Measurements from ENCODE around the gene ACTN4. TPM values are rescaled to one million over a fixed set of nuclear protein-coding genes. Genes with fewer than 3 reads are reported as not detected.

The ACTN4 gene
- total RNA-seq, 4 donors from 2014 or later, result 191 to 479 (median 365) TPM

GRCh38 chr19:38635483-38636399 lies 11.7 kb upstream of the ACTN4 start:
- TF ChIP-seq POLR2A (IDR thresholded peaks at IDR 0.05) (no peak), CTCF (IDR thresholded peaks at IDR 0.05) (no peak)
- Histone ChIP-seq H3K4me3 (replicated peaks in 1 of 3) (no peak overlapping the region), H3K27me3 (no peaks in the 10 kb centered on the region), H3K27ac (no peak overlapping the region), H3K4me1 (peaks cover 0 to 10% of the 10 kb centered on the region in 2 donors), H3K9me3 (no peaks in the 10 kb centered on the region), H3K36me3 (peaks cover 7 to 22% of the 10 kb centered on the region in 2 donors)
- intact Hi-C loops (cut with DNase I), result loop anchor here (2.0 to 10.0 kb wide), 3 partner anchors 91 to 289 kb away; partner anchors contain the start of gene FAM98C
- WGBS, 2 donors, result 86% methylated on average over 17 of the region's 17 CpGs
- DNase-seq, result no peak

GRCh38 chr19:38638461-38638860 lies 9.0 kb upstream of the ACTN4 start:
- intact Hi-C loops (cut with DNase I), result loop anchor here (10.0 kb wide), 2 partner anchors 94 to 286 kb away; no protein-coding TSS in a partner anchor
- WGBS, 2 donors, result 95 to 100% methylated on average over 3 of the region's 3 CpGs

GRCh38 chr19:38639679-38640078 lies 7.8 kb upstream of the ACTN4 start:
- Histone ChIP-seq H3K27me3 (no peaks in the 10 kb centered on the region), H3K4me1 (peaks cover 0 to 10% of the 10 kb centered on the region in 2 donors), H3K9me3 (no peaks in the 10 kb centered on the region), H3K27ac (no peak overlapping the region), H3K36me3 (peaks cover 4 to 14% of the 10 kb centered on the region in 2 donors), H3K4me3 (replicated peaks in 1 of 3) (no peak overlapping the region)
- 83 to 97% methylated on average over 2 of the region's 2 CpGs for WGBS, 2 donors
- intact Hi-C loops (cut with DNase I), result loop anchor here (10.0 kb wide), 2 partner anchors 95 to 285 kb away; no protein-coding TSS in a partner anchor
- TF ChIP-seq CTCF (IDR thresholded peaks at IDR 0.05) (no peak), POLR2A (IDR thresholded peaks at IDR 0.05) (no peak)
- no peak for DNase-seq

More at GRCh38 chr19:38638461-38638860, 9.0 kb upstream of the ACTN4 start:
- Histone ChIP-seq H3K36me3 (peaks cover 4 to 14% of the 10 kb centered on the region in 2 donors), H3K4me3 (replicated peaks in 1 of 3) (no peak overlapping the region), H3K4me1 (peaks cover 0 to 10% of the 10 kb centered on the region in 2 donors), H3K9me3 (no peaks in the 10 kb centered on the region), H3K27me3 (no peaks in the 10 kb centered on the region), H3K27ac (no peak overlapping the region)
- DNase-seq, result no peak
- TF ChIP-seq CTCF (IDR thresholded peaks at IDR 0.05), result no peak
- TF ChIP-seq POLR2A (IDR thresholded peaks at IDR 0.05), result no peak

- Histone ChIP-seq H3K9me3 (no peaks in the 10 kb centered on the region), H3K4me1 (peaks cover 0 to 10% of the 10 kb centered on the region in 2 donors), H3K36me3 (peaks cover 4 to 10% of the 10 kb centered on the region in 2 donors), H3K27me3 (no peaks in the 10 kb centered on the region), H3K4me3 (replicated peaks in 1 of 3) (no peak overlapping the region), H3K27ac (peak overlapping the region in 1 of 3 donors; percentile 28)
- TF ChIP-seq CTCF (IDR thresholded peaks at IDR 0.05) (no peak), POLR2A (IDR thresholded peaks at IDR 0.05) (no peak)
- 74 to 89% methylated on average over 4 of the region's 4 CpGs for WGBS, 2 donors
- intact Hi-C loops (cut with DNase I), result no loop called here
- no peak for DNase-seq
These were observed 7.1 kb upstream of the ACTN4 start for GRCh38 chr19:38640368-38640767.

GRCh38 chr19:38642176-38642575 lies 5.3 kb upstream of the ACTN4 start:
- DNase-seq, result no peak
- no peaks in the 10 kb centered on the region for H3K36me3 ChIP-seq
- no peak overlapping the region for H3K27ac ChIP-seq
- intact Hi-C loops (cut with DNase I), result no loop called here
- WGBS, 2 donors, result 76 to 84% methylated on average over 8 to 9 of the region's 9 CpGs
- peaks cover 3% of the 10 kb centered on the region in 2 donors for H3K4me1 ChIP-seq
- TF ChIP-seq CTCF (IDR thresholded peaks at IDR 0.05), result no peak
- no peak for TF ChIP-seq POLR2A (IDR thresholded peaks at IDR 0.05)
- no peak overlapping the region for H3K4me3 ChIP-seq (replicated peaks in 1 of 3)
- no peaks in the 10 kb centered on the region for H3K9me3 ChIP-seq
- H3K27me3 ChIP-seq, result no peaks in the 10 kb centered on the region
